GM18498 (cell line): ENCODE data around the gene ATP8A2.
"Not testable (repeated sequence)": the region's sequence is repeated elsewhere in the genome, so short reads cannot be mapped to it uniquely, and the experiment has no call there.

ENCODE experiments used
- ATAC-seq: cut with Tn5 transposase; IDR thresholded peaks from one replicate; pipeline ENCODE4 v1.9.1; 2021; ENCODE audit warnings: mild to moderate bottlenecking, moderate library complexity; ENCODE audit not compliant: unreplicated experiment

ATP8A2 gene

GRCh38 chr13:26053418-26053980 is 681.7 kb downstream of the ATP8A2 start:
- no peak for ATAC-seq

- no peak for ATAC-seq
Observed at GRCh38 chr13:26054896-26055295, 683.1 kb downstream of the ATP8A2 start.

GRCh38 chr13:26058704-26059103 is 686.9 kb downstream of the ATP8A2 start:
- ATAC-seq = no peak

GRCh38 chr13:26060357-26060756 is 688.6 kb downstream of the ATP8A2 start:
- no peak for ATAC-seq

GRCh38 chr13:26061256-26061655 is 689.5 kb downstream of the ATP8A2 start:
- no peak for ATAC-seq

GRCh38 chr13:26061947-26062346 is 690.2 kb downstream of the ATP8A2 start:
- no peak for ATAC-seq

- no peak for ATAC-seq
Observed at GRCh38 chr13:26062853-26063444, 691.2 kb downstream of the ATP8A2 start.

- ATAC-seq = not testable (repeated sequence)
Observed at GRCh38 chr13:26066492-26066891, 694.7 kb downstream of the ATP8A2 start.

- no peak for ATAC-seq
Observed at GRCh38 chr13:26067601-26068000, 695.8 kb downstream of the ATP8A2 start.

GRCh38 chr13:26068372-26068771 is 696.6 kb downstream of the ATP8A2 start:
- not testable (repeated sequence) for ATAC-seq

- ATAC-seq = not testable (repeated sequence)
Observed at GRCh38 chr13:26069642-26070041, 697.9 kb downstream of the ATP8A2 start.

- no peak for ATAC-seq
Observed at GRCh38 chr13:26071691-26072090, 699.9 kb downstream of the ATP8A2 start.

- ATAC-seq = peak; percentile 67
Observed at GRCh38 chr13:26072335-26072734, 700.6 kb downstream of the ATP8A2 start.

- ATAC-seq = no peak
Observed at GRCh38 chr13:26074706-26075105, 702.9 kb downstream of the ATP8A2 start.
